Measurements from ENCODE around the gene DACT1.

DNA sequence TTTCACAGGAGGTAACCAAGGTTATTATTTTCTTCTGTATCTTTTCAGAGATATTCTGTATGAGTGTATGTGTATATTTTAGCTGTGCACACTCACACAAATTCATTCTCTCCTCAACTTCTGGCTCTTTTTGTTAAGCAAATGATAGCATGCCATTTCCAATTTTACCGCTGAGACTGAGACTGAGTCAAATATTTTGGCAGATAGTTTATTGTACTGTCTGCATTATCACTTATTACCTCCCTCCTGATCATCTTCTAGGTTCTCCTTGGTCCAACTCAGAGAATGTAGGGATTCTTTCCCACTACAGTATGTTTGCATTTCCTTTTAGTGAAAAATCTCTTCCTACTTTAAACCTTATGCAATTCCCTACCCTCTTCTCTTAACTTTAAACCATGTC, 33.3 kb downstream of the DACT1 start:
- TF ChIP-seq TARDBP (IDR thresholded peaks at IDR 0.05) = no peak
- TF ChIP-seq HDGF (IDR thresholded peaks at IDR 0.05; ENCODE audit: borderline replicate concordance) = no peak
- TF ChIP-seq SP1 (IDR thresholded peaks at IDR 0.05) = no peak
